ENCODE data around the gene TRPM2. TPM values are rescaled to one million over a fixed set of nuclear protein-coding genes. Genes with fewer than 3 reads are reported as not detected.
A peak's percentile ranks its signal among the peaks of the same experiment; 100 is the strongest.

Gene TRPM2
- total and polyA plus RNA-seq, 12 donors: 0.34 to 8.5 (median 1.2) TPM

DNA sequence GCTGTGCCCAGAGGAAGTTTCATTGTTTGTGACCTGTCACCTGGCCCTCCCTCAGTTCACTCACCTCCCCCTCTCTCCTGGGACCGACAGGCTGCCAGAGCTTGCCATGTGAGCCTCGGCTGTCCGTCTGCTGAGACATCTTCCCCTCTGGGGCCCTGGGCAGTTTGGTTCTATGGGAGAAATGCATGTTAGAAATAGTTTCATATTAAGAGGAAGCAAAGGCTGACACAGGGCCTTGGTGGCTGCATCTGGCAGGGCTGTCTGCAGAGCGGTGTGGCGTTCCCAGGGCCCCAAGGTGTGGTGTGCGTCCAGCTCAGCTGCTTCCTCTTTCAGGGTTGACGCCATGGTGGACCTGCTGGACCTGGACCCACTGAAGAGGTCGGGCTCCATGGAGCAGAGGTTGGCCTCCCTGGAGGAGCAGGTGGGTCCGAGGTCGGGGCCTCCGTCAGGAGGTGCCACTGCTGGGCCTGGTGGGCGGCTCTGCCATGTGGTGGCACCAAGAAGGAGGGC is 69.9 kb downstream of the TRPM2 start:
- DNase-seq (no peak), ATAC-seq (no peak)
- Histone ChIP-seq H3K27ac (no peak overlapping the region), H3K9me3 (no peaks in the 10 kb centered on the region), H3K4me3 (no peak overlapping the region), H3K4me1 (no peaks in the 10 kb centered on the region), H3K27me3 (peaks cover 0 to 16% (median 3%) of the 10 kb centered on the region in 7 donors), H3K36me3 (peaks cover 0 to 70% (median 0%) of the 10 kb centered on the region in 9 donors)
- WGBS, 2 donors: 74 to 80% methylated on average over 12 of the region's 12 CpGs
- TF ChIP-seq, protein P1, sequence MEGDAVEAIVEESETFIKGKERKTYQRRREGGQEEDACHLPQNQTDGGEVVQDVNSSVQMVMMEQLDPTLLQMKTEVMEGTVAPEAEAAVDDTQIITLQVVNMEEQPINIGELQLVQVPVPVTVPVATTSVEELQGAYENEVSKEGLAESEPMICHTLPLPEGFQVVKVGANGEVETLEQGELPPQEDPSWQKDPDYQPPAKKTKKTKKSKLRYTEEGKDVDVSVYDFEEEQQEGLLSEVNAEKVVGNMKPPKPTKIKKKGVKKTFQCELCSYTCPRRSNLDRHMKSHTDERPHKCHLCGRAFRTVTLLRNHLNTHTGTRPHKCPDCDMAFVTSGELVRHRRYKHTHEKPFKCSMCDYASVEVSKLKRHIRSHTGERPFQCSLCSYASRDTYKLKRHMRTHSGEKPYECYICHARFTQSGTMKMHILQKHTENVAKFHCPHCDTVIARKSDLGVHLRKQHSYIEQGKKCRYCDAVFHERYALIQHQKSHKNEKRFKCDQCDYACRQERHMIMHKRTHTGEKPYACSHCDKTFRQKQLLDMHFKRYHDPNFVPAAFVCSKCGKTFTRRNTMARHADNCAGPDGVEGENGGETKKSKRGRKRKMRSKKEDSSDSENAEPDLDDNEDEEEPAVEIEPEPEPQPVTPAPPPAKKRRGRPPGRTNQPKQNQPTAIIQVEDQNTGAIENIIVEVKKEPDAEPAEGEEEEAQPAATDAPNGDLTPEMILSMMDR (IDR thresholded peaks at IDR 0.05): no peak
- intact Hi-C loops (cut with DNase I): no loop called here

GRCh38 chr21:44423941-44424607 is 70.7 kb downstream of the TRPM2 start:
- peaks cover 0 to 63% (median 0%) of the 10 kb centered on the region in 9 donors for H3K36me3 ChIP-seq
- no peak overlapping the region for H3K4me3 ChIP-seq
- peaks cover 0 to 16% (median 0%) of the 10 kb centered on the region in 7 donors for H3K27me3 ChIP-seq
- intact Hi-C loops (cut with DNase I): no loop called here
- DNase-seq (no peak), ATAC-seq (peak in 1 of 8 donors; percentile 25)
- peaks cover 0 to 5% (median 0%) of the 10 kb centered on the region in 11 donors for H3K9me3 ChIP-seq
- WGBS, 2 donors: 79 to 80% methylated on average over 17 of the region's 17 CpGs
- TF ChIP-seq, protein P1 (IDR thresholded peaks at IDR 0.05): no peak
- no peak overlapping the region for H3K27ac ChIP-seq
- no peaks in the 10 kb centered on the region for H3K4me1 ChIP-seq

DNA sequence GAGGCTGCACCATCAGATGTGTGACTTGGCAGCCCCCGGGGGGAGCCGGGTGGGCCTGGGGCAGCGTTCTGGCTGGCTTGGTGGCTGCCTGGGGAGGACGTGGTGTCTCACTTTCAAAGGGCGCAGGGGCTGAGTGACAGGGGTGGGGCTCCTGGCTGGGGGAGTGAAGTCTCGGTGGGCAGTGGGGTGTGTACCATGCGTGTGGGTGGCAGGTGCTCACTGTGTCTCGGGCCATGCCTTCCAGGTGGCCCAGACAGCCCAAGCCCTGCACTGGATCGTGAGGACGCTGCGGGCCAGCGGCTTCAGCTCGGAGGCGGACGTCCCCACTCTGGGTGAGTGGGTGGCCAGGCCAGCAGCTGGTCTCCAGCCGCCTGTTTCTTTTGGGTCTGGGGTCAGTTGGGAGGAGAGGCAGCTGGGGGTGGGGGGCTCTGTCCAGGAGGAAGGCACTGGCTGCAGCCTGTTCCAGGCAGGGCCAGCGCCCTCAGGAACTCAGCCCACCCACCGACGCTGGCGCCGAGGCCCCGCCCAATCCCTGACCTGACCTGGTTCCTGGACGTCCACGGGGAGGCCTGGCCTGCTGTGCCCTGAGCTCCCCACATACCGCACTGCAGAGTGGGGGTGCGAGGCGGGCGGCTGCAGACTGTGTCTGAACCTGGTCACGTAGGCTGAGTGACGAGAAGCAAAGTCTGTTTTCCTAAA is 71.3 kb downstream of the TRPM2 start:
- TF ChIP-seq, protein P1 (IDR thresholded peaks at IDR 0.05): no peak
- H3K36me3 ChIP-seq: peaks cover 0 to 62% (median 0%) of the 10 kb centered on the region in 9 donors
- 75 to 78% methylated on average over 30 of the region's 30 CpGs for whole genome bisulfite sequencing, 2 donors
- H3K27me3 ChIP-seq: peaks cover 0 to 16% (median 0%) of the 10 kb centered on the region in 7 donors
- DNase-seq (no peak), ATAC-seq (peak in 2 of 8 donors; percentile 22 to 36)
- H3K4me1 ChIP-seq: no peaks in the 10 kb centered on the region
- intact Hi-C loops (cut with DNase I): no loop called here
- H3K4me3 ChIP-seq: no peak overlapping the region
- no peak overlapping the region for H3K27ac ChIP-seq
- H3K9me3 ChIP-seq: peaks cover 0 to 12% (median 5%) of the 10 kb centered on the region in 11 donors

DNA sequence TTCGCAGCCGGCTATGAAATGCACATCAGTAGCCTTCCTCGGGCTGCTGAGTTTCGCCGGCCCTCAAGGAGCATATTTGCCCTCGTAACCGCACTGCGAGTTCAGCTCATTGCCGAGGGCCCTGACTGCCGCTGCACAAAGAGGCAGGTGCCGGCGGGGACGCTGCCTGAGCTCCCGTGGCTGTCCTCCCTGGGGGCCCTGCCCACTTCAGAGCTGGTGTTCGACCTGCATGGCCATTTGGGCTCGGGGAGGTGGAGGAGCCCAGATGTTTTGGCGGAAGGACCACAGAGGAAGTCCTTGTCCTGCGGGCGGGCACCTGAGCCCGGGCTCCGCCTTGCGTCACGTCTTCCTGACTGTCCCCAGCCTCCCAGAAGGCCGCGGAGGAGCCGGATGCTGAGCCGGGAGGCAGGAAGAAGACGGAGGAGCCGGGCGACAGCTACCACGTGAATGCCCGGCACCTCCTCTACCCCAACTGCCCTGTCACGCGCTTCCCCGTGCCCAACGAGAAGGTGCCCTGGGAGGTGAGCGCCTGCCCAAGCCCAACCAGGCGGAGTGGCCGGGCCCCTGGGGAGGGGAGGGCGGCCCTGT is 72.0 kb downstream of the TRPM2 start:
- ATAC-seq (peak in 4 of 8 donors; percentile 24 to 52 (median 36)), DNase-seq (no peak)

More for the DNA sequence above, 72.0 kb downstream of the TRPM2 start:
- Histone ChIP-seq H3K9me3 (peaks cover 0 to 16% (median 10%) of the 10 kb centered on the region in 11 donors), H3K27me3 (peaks cover 0 to 16% (median 0%) of the 10 kb centered on the region in 7 donors), H3K4me1 (no peaks in the 10 kb centered on the region), H3K36me3 (peaks cover 0 to 58% (median 0%) of the 10 kb centered on the region in 9 donors), H3K4me3 (peak overlapping the region in 2 of 10 donors; percentile 7 to 14), H3K27ac (no peak overlapping the region)
- TF ChIP-seq, protein P1 (IDR thresholded peaks at IDR 0.05): no peak
- WGBS, 2 donors: 67 to 69% methylated on average over 39 to 40 of the region's 40 CpGs
- intact Hi-C loops (cut with DNase I): no loop called here

All from heart right ventricle (tissue), 16 donors.